C4-2B (cell line): ENCODE data around the gene SMARCAL1.

Experiments
- H3K27ac ChIP-seq: fragments of 450-650 bp; 2 replicates; pipeline ENCODE4 v1.5.1; 2017
- CTCF ChIP-seq: fragments of 450-650 bp; conservative IDR thresholded peaks from 2 replicates; pipeline ENCODE4 v1.5.1; 2017; ENCODE audit warnings: mild to moderate bottlenecking
- ZFX ChIP-seq: fragments of 450-650 bp; IDR thresholded peaks from 2 replicates; pipeline ENCODE4 v1.6.1; 2017

SMARCAL1 gene

GRCh38 chr2:216430811-216431530 lies 18.7 kb downstream of the SMARCAL1 start:
- no peak overlapping the region for H3K27ac ChIP-seq
- no peak for TF ChIP-seq ZFX
- no peak for TF ChIP-seq CTCF

- TF ChIP-seq CTCF = no peak
- TF ChIP-seq ZFX = no peak
- H3K27ac ChIP-seq = no peak overlapping the region
These were observed 19.2 kb downstream of the SMARCAL1 start for GRCh38 chr2:216431531-216431856.

DNA sequence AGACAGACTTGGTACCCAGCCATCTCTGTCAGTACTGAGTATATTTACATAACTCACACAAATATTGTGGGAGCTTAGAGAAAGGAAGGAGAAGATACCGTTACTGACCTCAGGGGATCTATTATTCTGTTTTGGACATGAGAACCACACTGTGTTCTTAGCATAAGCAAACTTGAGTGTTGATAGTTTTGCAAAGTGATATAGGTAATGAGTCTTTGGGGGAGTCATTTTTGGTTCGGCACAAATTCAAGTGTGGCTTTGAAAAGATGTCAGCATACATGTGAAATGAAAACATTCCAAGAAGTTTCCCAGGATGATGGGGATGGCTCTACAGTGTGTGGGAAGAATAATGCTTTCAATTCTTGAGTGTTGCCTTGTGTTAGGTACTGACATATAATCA lies 24.1 kb downstream of the SMARCAL1 start:
- no peak overlapping the region for H3K27ac ChIP-seq
- TF ChIP-seq ZFX (no peak), CTCF (no peak)

DNA sequence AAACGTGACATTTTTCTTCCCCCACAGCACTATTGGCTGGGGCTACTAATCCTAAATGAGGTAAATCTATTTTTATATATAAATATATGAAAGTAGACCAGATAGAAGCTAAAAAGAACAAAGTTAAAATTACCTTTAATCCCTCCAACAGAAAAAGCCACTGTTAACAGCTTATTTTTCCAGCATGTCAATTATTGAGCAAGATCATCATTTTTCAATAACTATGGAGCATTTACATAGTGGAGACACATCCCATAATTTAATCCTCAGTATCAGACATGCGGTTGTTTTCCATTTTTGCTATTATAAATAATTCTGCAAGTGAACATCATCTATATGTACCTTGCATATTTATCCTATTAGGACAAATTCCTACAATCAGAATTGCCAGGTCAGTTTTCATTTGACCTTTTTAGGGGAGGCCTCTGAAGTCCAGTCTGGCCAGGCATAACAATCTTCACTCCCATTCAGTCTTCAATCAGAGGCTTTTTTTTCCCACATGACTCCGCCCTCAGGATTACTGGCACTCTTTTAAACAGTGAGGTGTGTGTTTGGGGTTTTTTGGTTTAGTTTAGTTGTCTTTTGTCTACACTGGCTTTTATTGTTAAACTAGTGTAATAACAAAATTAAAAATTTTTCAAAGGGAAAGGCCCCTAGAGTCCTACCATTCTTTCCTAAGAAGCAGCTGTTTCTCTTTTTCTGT lies 29.2 kb downstream of the SMARCAL1 start:
- H3K27ac ChIP-seq = no peak overlapping the region
- no peak for TF ChIP-seq CTCF
- TF ChIP-seq ZFX = no peak

GRCh38 chr2:216445501-216445900 lies 33.2 kb downstream of the SMARCAL1 start:
- H3K27ac ChIP-seq = no peak overlapping the region
- no peak for TF ChIP-seq CTCF
- no peak for TF ChIP-seq ZFX

GRCh38 chr2:216446343-216446742 lies 34.1 kb downstream of the SMARCAL1 start:
- TF ChIP-seq CTCF = no peak
- H3K27ac ChIP-seq = no peak overlapping the region

DNA sequence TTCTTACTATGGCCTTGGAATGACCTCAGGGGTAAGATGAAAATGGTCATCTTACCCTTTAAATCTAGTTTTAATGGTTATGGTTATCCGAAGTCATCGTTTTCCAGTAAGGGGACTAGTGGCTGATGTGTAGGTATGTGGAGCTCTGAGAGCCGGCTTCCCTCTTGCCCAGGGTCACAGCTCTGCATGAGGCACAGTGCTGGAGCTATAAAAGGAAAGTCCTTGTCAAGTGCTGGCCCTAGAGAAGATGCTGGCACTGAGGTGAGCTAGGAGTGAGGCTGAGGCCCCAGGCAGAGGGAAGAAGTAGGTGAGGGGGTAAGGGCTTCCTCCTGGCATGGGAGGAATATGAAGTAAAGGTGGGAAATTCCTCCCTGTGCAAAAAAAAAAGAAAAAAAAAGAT lies 35.0 kb downstream of the SMARCAL1 start:
- H3K27ac ChIP-seq = no peak overlapping the region
- TF ChIP-seq CTCF (no peak), ZFX (no peak)
